ENCODE measurements around the gene BICRAL.

Gene BICRAL

GRCh38 chr6:42777126-42777822, 4.6 kb upstream of the BICRAL start:
- H3K36me3 ChIP-seq (ENCODE audit: insufficient read depth, low read length): no peaks in the 10 kb centered on the region
- no peak overlapping the region for H3K9ac ChIP-seq (ENCODE audit: low read depth, low read length)
- H3K4me1 ChIP-seq (ENCODE audit: insufficient read depth, low read length): no peaks in the 10 kb centered on the region; the same call in 1 of the 2 replicates
- no peaks in the 10 kb centered on the region; the same call in 1 of the 2 replicates for H3K9me3 ChIP-seq (ENCODE audit: control insufficient read depth, insufficient read depth, low read length)

- Histone ChIP-seq H3K4me1 (ENCODE audit: insufficient read depth, low read length) (no peaks in the 10 kb centered on the region; the same call in 1 of the 2 replicates), H3K9me3 (ENCODE audit: control insufficient read depth, insufficient read depth, low read length) (no peaks in the 10 kb centered on the region; the same call in 1 of the 2 replicates), H3K36me3 (ENCODE audit: insufficient read depth, low read length) (no peaks in the 10 kb centered on the region), H3K9ac (ENCODE audit: low read depth, low read length) (no peak overlapping the region)
Observed at GRCh38 chr6:42778122-42778521, 3.7 kb upstream of the BICRAL start.

GRCh38 chr6:42779521-42779920, 2.3 kb upstream of the BICRAL start:
- H3K4me1 ChIP-seq (ENCODE audit: insufficient read depth, low read length): no peaks in the 10 kb centered on the region; the same call in 1 of the 2 replicates
- no peaks in the 10 kb centered on the region for H3K36me3 ChIP-seq (ENCODE audit: insufficient read depth, low read length)
- H3K9me3 ChIP-seq (ENCODE audit: control insufficient read depth, insufficient read depth, low read length): no peaks in the 10 kb centered on the region; the same call in 1 of the 2 replicates
- H3K9ac ChIP-seq (ENCODE audit: low read depth, low read length): no peak overlapping the region

GRCh38 chr6:42781546-42781795, 381 bp upstream of the BICRAL start:
- H3K9ac ChIP-seq (ENCODE audit: low read depth, low read length): peak overlapping the region; percentile 37
- no peaks in the 10 kb centered on the region for H3K9me3 ChIP-seq (ENCODE audit: control insufficient read depth, insufficient read depth, low read length)
- no peaks in the 10 kb centered on the region for H3K4me1 ChIP-seq (ENCODE audit: insufficient read depth, low read length)
- no peaks in the 10 kb centered on the region for H3K36me3 ChIP-seq (ENCODE audit: insufficient read depth, low read length)

- no peaks in the 10 kb centered on the region for H3K9me3 ChIP-seq (ENCODE audit: control insufficient read depth, insufficient read depth, low read length)
- H3K36me3 ChIP-seq (ENCODE audit: insufficient read depth, low read length): no peaks in the 10 kb centered on the region
- peak overlapping the region; percentile 99 for H3K9ac ChIP-seq (ENCODE audit: low read depth, low read length)
- no peaks in the 10 kb centered on the region for H3K4me1 ChIP-seq (ENCODE audit: insufficient read depth, low read length)
Observed at GRCh38 chr6:42782689-42783176, 881 bp downstream of the BICRAL start.

- Histone ChIP-seq H3K4me1 (ENCODE audit: insufficient read depth, low read length) (no peaks in the 10 kb centered on the region), H3K9ac (ENCODE audit: low read depth, low read length) (peak overlapping the region; percentile 99), H3K36me3 (ENCODE audit: insufficient read depth, low read length) (no peaks in the 10 kb centered on the region), H3K9me3 (ENCODE audit: control insufficient read depth, insufficient read depth, low read length) (no peaks in the 10 kb centered on the region)
Observed at GRCh38 chr6:42783177-42783875, 1.5 kb downstream of the BICRAL start.

- H3K36me3 ChIP-seq (ENCODE audit: insufficient read depth, low read length): no peaks in the 10 kb centered on the region
- peak overlapping the region; percentile 99 for H3K9ac ChIP-seq (ENCODE audit: low read depth, low read length)
- H3K9me3 ChIP-seq (ENCODE audit: control insufficient read depth, insufficient read depth, low read length): no peaks in the 10 kb centered on the region
- peaks cover 6% of the 10 kb centered on the region; the same call in 1 of the 2 replicates for H3K4me1 ChIP-seq (ENCODE audit: insufficient read depth, low read length)
Observed at GRCh38 chr6:42783876-42784642, 2.2 kb downstream of the BICRAL start.

GRCh38 chr6:42784717-42785498, 3.1 kb downstream of the BICRAL start:
- Histone ChIP-seq H3K36me3 (ENCODE audit: insufficient read depth, low read length) (no peaks in the 10 kb centered on the region), H3K9ac (ENCODE audit: low read depth, low read length) (peak overlapping the region; percentile 99; the same call in 1 of the 2 replicates), H3K4me1 (ENCODE audit: insufficient read depth, low read length) (peaks cover 10% of the 10 kb centered on the region), H3K9me3 (ENCODE audit: control insufficient read depth, insufficient read depth, low read length) (no peaks in the 10 kb centered on the region)

- H3K9ac ChIP-seq (ENCODE audit: low read depth, low read length): no peak overlapping the region
Observed at GRCh38 chr6:42786525-42786985, 4.7 kb downstream of the BICRAL start.

GRCh38 chr6:42787063-42787472, 5.2 kb downstream of the BICRAL start:
- Histone ChIP-seq H3K9ac (ENCODE audit: low read depth, low read length) (no peak overlapping the region), H3K4me1 (ENCODE audit: insufficient read depth, low read length) (peaks cover 17% of the 10 kb centered on the region), H3K36me3 (ENCODE audit: insufficient read depth, low read length) (no peaks in the 10 kb centered on the region), H3K9me3 (ENCODE audit: control insufficient read depth, insufficient read depth, low read length) (no peaks in the 10 kb centered on the region)

More at GRCh38 chr6:42786525-42786985, 4.7 kb downstream of the BICRAL start:
- peaks cover 17% of the 10 kb centered on the region for H3K4me1 ChIP-seq (ENCODE audit: insufficient read depth, low read length)
- H3K36me3 ChIP-seq (ENCODE audit: insufficient read depth, low read length): no peaks in the 10 kb centered on the region
- H3K9me3 ChIP-seq (ENCODE audit: control insufficient read depth, insufficient read depth, low read length): no peaks in the 10 kb centered on the region

GRCh38 chr6:42788671-42789070, 6.8 kb downstream of the BICRAL start:
- Histone ChIP-seq H3K36me3 (ENCODE audit: insufficient read depth, low read length) (no peaks in the 10 kb centered on the region), H3K9me3 (ENCODE audit: control insufficient read depth, insufficient read depth, low read length) (no peaks in the 10 kb centered on the region), H3K9ac (ENCODE audit: low read depth, low read length) (no peak overlapping the region), H3K4me1 (ENCODE audit: insufficient read depth, low read length) (peaks cover 17% of the 10 kb centered on the region)

GRCh38 chr6:42790549-42791181, 8.8 kb downstream of the BICRAL start:
- peaks cover 17% of the 10 kb centered on the region for H3K4me1 ChIP-seq (ENCODE audit: insufficient read depth, low read length)
- no peak overlapping the region for H3K9ac ChIP-seq (ENCODE audit: low read depth, low read length)
- no peaks in the 10 kb centered on the region for H3K9me3 ChIP-seq (ENCODE audit: control insufficient read depth, insufficient read depth, low read length)
- H3K36me3 ChIP-seq (ENCODE audit: insufficient read depth, low read length): no peaks in the 10 kb centered on the region

GRCh38 chr6:42791706-42792320, 10.0 kb downstream of the BICRAL start:
- H3K9me3 ChIP-seq (ENCODE audit: control insufficient read depth, insufficient read depth, low read length): no peaks in the 10 kb centered on the region
- H3K36me3 ChIP-seq (ENCODE audit: insufficient read depth, low read length): no peaks in the 10 kb centered on the region
- peaks cover 17% of the 10 kb centered on the region for H3K4me1 ChIP-seq (ENCODE audit: insufficient read depth, low read length)
- H3K9ac ChIP-seq (ENCODE audit: low read depth, low read length): no peak overlapping the region
